Chondrocyte (in vitro differentiated cells): ENCODE measurements around the gene RIMBP2. TPM values are rescaled to one million over a fixed set of nuclear protein-coding genes. Genes with fewer than 3 reads are reported as not detected.

Experiments
- DNase-seq: peaks from one replicate; pipeline ENCODE4 v3.0.0; 2021; ENCODE audit warnings: mixed read lengths, low spot score
- H3K27ac Mint-ChIP-seq: one replicate; pipeline ENCODE4 v1.8.0; 2021; ENCODE audit warnings: mild to moderate bottlenecking, moderate library complexity, mixed read lengths; ENCODE audit not compliant: unreplicated experiment
- H3K27me3 Mint-ChIP-seq: 2 replicates; pipeline ENCODE4 v1.8.0; 2021; ENCODE audit warnings: low read depth, mixed read lengths
- H3K36me3 Mint-ChIP-seq: 2 replicates; pipeline ENCODE4 v1.8.0; 2021; ENCODE audit warnings: low read depth, mixed read lengths
- H3K4me1 Mint-ChIP-seq: 2 replicates; pipeline ENCODE4 v1.8.0; 2021; ENCODE audit warnings: low read depth, mild to moderate bottlenecking, mixed read lengths
- H3K4me3 Mint-ChIP-seq: one replicate; pipeline ENCODE4 v1.8.0; 2021; ENCODE audit warnings: mild to moderate bottlenecking, moderate library complexity, mixed read lengths; ENCODE audit not compliant: unreplicated experiment
- H3K9me3 Mint-ChIP-seq: 2 replicates; pipeline ENCODE4 v1.8.0; 2021; ENCODE audit warnings: low read depth, mixed read lengths
- total RNA-seq: library from RNA; stranded (reverse); gene quantifications from 3 replicates; pipeline ENCODE4 v1.2.1, GENCODE V29; 2021
- TF ChIP-seq, protein P1 (sequence below): fragments of 200-600 bp; sonication (generic); IDR thresholded peaks from 2 replicates; pipeline ENCODE4 v1.5.0; 2021; ENCODE audit warnings: antibody characterized with exemption, mild to moderate bottlenecking, moderate library complexity

RIMBP2 gene
- total RNA-seq, 1 donor from 2014 or later: 0.30 TPM

DNA sequence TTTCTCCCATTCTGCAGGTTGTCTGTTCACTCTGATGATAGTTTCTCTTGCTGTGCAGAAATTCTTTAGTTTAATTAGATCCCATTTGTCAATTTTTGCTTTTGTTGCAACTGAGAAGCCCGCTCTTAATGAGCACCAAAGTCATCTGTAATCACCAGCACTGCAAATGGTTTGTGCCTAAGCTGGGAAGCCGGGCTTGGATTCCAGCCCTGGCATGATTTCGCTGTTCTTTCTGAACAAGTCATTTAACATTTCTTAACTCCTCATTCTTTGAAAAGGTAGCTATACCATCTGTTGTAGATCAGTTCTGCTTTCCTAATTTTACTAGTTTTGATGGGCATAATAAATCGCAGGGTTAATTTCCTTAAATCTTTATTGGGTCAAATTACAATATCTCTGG is 346.3 kb downstream of the RIMBP2 start:
- Mint-ChIP-seq H3K9me3 (no peaks in the 10 kb centered on the region), H3K27me3 (peaks cover 4% of the 10 kb centered on the region), H3K4me3 (no peak overlapping the region), H3K36me3 (no peaks in the 10 kb centered on the region), H3K4me1 (no peaks in the 10 kb centered on the region), H3K27ac (no peak overlapping the region)
- DNase-seq: no peak
- TF ChIP-seq, protein P1, sequence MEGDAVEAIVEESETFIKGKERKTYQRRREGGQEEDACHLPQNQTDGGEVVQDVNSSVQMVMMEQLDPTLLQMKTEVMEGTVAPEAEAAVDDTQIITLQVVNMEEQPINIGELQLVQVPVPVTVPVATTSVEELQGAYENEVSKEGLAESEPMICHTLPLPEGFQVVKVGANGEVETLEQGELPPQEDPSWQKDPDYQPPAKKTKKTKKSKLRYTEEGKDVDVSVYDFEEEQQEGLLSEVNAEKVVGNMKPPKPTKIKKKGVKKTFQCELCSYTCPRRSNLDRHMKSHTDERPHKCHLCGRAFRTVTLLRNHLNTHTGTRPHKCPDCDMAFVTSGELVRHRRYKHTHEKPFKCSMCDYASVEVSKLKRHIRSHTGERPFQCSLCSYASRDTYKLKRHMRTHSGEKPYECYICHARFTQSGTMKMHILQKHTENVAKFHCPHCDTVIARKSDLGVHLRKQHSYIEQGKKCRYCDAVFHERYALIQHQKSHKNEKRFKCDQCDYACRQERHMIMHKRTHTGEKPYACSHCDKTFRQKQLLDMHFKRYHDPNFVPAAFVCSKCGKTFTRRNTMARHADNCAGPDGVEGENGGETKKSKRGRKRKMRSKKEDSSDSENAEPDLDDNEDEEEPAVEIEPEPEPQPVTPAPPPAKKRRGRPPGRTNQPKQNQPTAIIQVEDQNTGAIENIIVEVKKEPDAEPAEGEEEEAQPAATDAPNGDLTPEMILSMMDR: no peak

DNA sequence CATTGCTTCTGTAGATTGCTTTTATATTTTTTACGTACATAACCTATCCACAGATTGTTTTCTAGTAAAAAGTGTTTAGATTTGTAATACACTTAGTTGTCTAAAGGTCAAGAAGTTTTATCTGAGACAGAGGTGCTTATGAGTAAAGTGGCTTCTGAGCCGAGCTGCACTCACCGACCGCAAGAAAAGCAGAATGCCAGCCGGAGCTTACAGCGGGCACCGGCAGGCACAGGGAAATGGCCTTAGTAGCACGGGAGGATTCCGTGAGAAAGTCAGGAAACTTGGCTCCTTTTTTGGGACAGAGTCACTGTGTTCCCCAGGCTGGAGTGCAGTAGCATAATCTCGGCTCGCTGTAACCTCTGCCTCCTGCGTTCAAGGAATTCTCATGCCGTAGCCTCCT is 348.6 kb downstream of the RIMBP2 start:
- H3K4me1 Mint-ChIP-seq: no peaks in the 10 kb centered on the region
- no peak overlapping the region for H3K27ac Mint-ChIP-seq
- no peak overlapping the region for H3K4me3 Mint-ChIP-seq
- H3K9me3 Mint-ChIP-seq: no peaks in the 10 kb centered on the region
- H3K27me3 Mint-ChIP-seq: peaks cover 11% of the 10 kb centered on the region
- no peaks in the 10 kb centered on the region for H3K36me3 Mint-ChIP-seq
- TF ChIP-seq, protein P1: no peak
- no peak for DNase-seq

DNA sequence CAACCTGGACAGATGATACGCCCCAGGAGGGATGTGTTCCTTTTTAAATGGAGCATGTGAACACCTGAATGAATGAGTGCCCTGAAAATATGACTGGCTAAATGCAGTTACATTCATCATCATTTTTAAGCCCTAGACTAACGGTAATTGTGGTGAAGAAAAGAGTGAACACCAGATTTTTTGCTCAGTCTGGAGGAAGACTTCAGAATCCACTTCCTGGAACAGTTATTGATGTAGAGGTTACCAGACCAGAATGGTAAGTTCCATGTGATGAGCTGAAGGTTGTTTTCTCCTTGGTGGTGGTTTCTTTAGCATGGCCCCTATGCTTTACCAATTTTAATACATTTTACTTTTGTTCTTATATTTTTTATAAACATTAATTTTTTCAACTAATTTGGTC is 349.1 kb downstream of the RIMBP2 start:
- Mint-ChIP-seq H3K36me3 (no peaks in the 10 kb centered on the region), H3K4me1 (no peaks in the 10 kb centered on the region), H3K9me3 (no peaks in the 10 kb centered on the region), H3K27me3 (peaks cover 11% of the 10 kb centered on the region), H3K27ac (no peak overlapping the region), H3K4me3 (no peak overlapping the region)
- TF ChIP-seq, protein P1: no peak
- DNase-seq: no peak

DNA sequence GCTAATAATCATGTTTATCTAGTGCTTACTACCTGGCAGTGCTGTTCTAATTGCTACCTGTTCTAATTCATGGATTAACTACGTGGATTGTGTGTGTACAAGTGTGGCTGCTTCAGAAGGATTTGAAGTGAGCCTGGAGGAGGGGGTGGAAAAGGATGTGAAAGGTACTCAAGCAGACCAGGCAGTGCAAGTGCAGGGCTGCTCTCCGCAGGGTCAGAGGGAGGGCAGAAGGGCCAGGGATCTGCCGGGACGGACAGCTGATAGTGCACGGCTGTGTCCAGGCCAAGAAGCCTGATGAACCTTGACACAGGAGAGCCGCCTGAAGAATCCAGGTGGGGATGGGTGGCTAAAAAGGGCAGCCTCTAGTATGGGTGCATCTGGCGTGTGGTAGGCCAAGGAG is 349.9 kb downstream of the RIMBP2 start:
- Mint-ChIP-seq H3K9me3 (no peaks in the 10 kb centered on the region), H3K36me3 (no peaks in the 10 kb centered on the region), H3K4me3 (no peak overlapping the region), H3K27me3 (peaks cover 11% of the 10 kb centered on the region), H3K4me1 (no peaks in the 10 kb centered on the region), H3K27ac (no peak overlapping the region)
- DNase-seq: no peak
- TF ChIP-seq, protein P1: no peak

DNA sequence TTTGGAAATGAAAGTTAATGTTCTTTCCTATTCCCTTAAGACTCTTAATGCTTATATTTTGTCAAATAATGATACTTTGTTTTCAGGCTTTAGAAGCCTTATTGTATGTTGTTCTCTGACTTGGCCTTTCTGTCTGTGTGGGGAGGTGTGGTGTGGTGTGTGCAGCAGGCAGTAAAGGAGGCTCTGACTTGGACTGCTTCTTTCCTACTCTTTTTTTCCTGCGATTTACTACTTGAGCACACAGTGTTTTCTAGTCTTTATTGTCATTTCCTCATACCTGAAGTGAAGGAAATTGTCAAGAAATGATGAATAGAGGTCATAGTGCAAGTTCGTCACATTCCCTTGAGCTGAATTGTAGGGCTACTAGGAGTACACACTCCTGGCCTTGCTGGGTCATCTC is 351.5 kb downstream of the RIMBP2 start:
- TF ChIP-seq, protein P1: no peak
- Mint-ChIP-seq H3K4me1 (no peaks in the 10 kb centered on the region), H3K27ac (no peak overlapping the region), H3K9me3 (no peaks in the 10 kb centered on the region), H3K27me3 (peaks cover 13% of the 10 kb centered on the region), H3K36me3 (no peaks in the 10 kb centered on the region), H3K4me3 (no peak overlapping the region)
- DNase-seq: no peak
